IPS-18a (cell line): Measurements from ENCODE around the gene TMA7B.
A peak's percentile ranks its signal among the peaks of the same experiment; 100 is the strongest.
"Not testable (repeated sequence)": the region's sequence is repeated elsewhere in the genome, so short reads cannot be mapped to it uniquely, and the experiment has no call there.

ENCODE experiments used
- H3K27ac ChIP-seq: one replicate; pipeline ENCODE4 v1.5.1; 2013; ENCODE audit warnings: low read length
- H3K27me3 ChIP-seq: one replicate; pipeline ENCODE4 v1.6.1; 2013; ENCODE audit warnings: mild to moderate bottlenecking, low read length; ENCODE audit not compliant: control insufficient read depth, insufficient read depth
- H3K36me3 ChIP-seq: one replicate; pipeline ENCODE4 v1.6.1; 2013; ENCODE audit warnings: low read depth, low read length; ENCODE audit not compliant: control insufficient read depth
- H3K4me1 ChIP-seq: one replicate; pipeline ENCODE4 v1.6.1; 2013; ENCODE audit warnings: low read depth, low read length; ENCODE audit not compliant: control insufficient read depth
- H3K4me3 ChIP-seq: one replicate; pipeline ENCODE4 v1.5.1; 2013; ENCODE audit warnings: low read length
- H3K9ac ChIP-seq: one replicate; pipeline ENCODE4 v1.6.1; 2013; ENCODE audit warnings: mild to moderate bottlenecking, low read length, moderate library complexity
- H3K9me3 ChIP-seq: one replicate; pipeline ENCODE4 v1.6.1; 2013; ENCODE audit warnings: low read depth, low read length; ENCODE audit not compliant: control insufficient read depth

Gene TMA7B

DNA sequence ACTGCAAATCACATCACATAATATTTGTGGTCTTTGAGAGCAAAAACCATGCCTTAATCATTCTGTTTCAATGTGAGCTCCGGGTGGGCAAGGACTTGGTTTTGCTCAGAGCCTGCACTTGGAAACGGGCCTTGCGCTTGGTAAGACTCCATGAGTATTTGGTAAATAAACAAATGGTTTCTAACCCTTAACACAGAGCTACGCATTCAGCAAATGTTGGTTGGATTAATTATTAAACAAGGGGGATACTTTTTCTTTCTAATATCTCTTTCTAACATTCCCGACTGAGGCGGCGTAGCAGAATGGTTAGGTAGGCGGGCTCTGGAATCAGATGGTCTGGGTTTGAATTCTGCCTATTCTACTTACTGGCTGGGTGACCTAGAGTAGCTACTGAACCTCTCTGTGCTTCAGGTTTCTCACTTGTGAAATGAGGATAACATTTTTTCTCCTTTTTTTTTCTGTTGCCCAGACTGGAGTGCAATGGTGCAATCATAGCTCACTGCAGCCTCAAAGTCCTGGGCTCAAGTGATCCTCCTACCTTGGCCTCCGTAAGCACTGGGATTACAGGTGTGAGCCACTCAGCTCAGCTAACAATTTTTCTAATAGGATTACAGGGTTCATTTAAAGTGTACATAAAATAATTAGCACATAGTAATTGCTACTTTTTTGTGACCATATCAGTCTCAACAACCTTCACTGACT is 31.1 kb downstream of the TMA7B start:
- Histone ChIP-seq H3K36me3 (no peaks in the 10 kb centered on the region), H3K4me3 (no peak overlapping the region), H3K27me3 (peaks cover 37% of the 10 kb centered on the region), H3K9ac (no peak overlapping the region), H3K27ac (no peak overlapping the region), H3K4me1 (peaks cover 8% of the 10 kb centered on the region), H3K9me3 (no peaks in the 10 kb centered on the region)

DNA sequence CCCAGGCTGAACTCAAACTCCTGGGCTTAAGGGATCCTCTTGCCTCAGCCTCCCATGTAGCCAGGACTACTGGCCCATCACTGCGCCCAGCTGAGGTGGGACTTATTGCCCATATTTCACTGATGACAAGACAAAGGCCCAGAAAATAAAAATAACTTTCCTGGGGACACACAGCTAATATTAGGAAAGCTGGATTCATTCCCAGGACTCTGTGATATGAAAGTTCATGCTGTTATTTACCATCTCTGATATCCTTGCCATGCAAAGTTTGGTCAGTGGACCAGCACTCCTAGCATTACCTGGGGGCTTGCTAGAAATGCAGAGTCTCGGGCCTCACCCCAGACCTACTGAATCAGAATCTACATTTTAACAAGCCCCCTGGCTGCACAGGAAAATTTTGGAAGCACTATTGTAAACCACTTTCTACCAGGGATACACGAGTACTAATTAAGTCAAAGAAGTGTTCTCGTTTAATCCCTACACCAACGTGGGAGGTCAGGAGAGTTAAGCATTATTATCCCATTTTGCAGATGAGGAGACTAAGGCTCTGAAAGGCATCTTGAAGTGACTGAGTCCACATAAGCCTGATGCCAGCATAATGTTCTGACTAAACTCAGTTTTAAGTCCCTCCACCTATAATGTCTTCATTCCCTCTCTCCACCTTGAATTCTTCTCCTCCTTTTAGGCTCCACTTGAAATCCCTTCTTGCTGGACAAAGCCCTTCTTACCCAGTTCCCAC is 32.1 kb downstream of the TMA7B start:
- H3K9me3 ChIP-seq: no peaks in the 10 kb centered on the region
- H3K36me3 ChIP-seq: no peaks in the 10 kb centered on the region
- no peak overlapping the region for H3K27ac ChIP-seq
- peaks cover 44% of the 10 kb centered on the region for H3K27me3 ChIP-seq
- no peak overlapping the region for H3K9ac ChIP-seq
- peaks cover 18% of the 10 kb centered on the region for H3K4me1 ChIP-seq
- H3K4me3 ChIP-seq: no peak overlapping the region

DNA sequence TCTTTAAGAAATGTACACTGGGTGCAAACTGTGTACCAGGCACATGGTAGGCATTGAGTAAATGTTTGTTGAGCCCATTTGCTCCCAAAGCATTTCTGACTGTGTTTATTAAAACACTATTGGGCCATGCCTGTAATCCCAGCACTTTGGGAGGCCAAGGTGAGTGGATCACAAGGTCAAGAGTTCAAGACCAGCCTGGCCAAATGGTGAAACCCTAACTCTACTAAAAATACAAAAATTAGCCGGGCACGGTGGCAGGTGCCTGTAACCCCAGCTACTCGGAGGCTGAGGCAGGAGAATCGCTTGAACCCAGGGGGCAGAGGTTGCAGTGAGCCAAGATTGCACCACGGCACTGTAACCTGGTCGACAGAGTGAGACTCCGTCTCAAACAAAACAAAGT is 32.7 kb downstream of the TMA7B start:
- not testable (repeated sequence) for H3K4me3 ChIP-seq, H3K9ac ChIP-seq, H3K9me3 ChIP-seq, H3K36me3 ChIP-seq, H3K27ac ChIP-seq
- peaks cover 45% of the 10 kb centered on the region for H3K27me3 ChIP-seq
- H3K4me1 ChIP-seq: peaks cover 24% of the 10 kb centered on the region

DNA sequence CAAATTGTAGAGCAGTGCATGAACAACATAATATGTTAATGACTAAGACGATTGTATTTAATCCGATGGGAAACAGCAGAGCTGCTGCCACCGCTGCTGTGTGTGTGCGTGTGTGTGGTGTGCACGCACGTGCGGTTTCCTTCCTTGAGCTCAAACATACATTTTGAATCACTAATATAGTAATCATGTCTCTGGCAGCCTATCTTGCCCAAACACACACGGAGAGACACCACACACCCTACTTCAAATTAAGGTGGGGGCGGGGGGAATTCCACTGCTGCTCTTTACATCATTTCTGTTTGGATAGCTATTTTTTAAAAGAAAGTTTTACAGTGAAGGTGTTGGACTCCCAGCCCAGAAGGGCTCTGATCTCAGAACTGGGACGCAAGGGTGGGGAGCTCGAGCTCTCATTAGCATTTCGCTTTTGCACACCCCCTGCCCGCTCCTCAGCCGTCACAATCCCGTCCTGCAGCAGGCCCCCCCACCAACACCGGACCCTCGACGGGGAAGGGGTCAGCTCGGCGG is 33.9 kb downstream of the TMA7B start:
- no peak overlapping the region for H3K27ac ChIP-seq
- H3K9ac ChIP-seq: no peak overlapping the region

DNA sequence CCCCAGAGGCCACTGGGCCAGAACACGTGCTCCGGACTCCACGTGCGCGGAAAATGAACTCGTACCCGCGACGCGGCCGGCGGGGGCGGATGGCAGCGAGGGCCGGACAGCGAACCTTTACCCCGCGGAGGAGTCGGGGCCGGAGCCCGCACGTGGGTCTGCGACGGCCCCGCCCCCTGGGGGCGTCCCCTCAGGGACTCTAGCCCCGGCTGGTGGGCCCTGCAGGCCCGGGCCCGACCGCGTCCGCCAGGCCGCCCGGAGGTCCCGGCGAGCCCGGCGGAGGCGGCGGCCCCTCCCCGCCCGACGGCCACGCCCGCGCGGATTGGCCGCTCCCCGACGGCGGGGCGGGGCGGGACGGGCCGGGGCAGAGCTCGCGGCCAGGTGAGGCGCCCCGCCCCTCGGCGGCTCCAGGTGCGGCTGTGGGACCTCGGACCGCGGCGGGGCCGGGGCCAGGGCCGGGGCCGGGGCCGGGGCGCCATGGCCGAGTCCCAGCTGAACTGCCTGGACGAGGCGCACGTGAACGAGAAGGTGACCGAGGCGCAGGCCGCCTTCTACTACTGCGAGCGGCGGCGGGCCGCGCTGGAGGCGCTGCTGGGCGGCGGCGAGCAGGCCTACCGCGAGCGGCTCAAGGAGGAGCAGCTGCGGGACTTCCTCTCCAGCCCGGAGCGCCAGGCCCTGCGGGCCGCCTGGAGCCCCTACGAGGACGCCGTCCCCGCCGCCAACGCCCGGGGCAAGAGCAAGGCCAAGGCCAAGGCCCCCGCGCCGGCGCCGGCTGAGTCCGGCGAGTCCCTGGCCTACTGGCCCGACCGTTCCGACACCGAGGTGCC is 34.6 kb downstream of the TMA7B start, which contains the start of gene FAM83F:
Gene FAM83F, plus strand, starts transcription at position 389 of the 827 bp plus-strand sequence. Its CDS starts 89 bp downstream, at position 478.
- H3K9ac ChIP-seq: peak within 1 kb of the TSS; percentile 69

More for the DNA sequence above, 33.9 kb downstream of the TMA7B start:
- H3K36me3 ChIP-seq: no peaks in the 10 kb centered on the region
- no peaks in the 10 kb centered on the region for H3K9me3 ChIP-seq
- H3K4me3 ChIP-seq: no peak overlapping the region
- peaks cover 35% of the 10 kb centered on the region for H3K4me1 ChIP-seq
- H3K27me3 ChIP-seq: peaks cover 45% of the 10 kb centered on the region

DNA sequence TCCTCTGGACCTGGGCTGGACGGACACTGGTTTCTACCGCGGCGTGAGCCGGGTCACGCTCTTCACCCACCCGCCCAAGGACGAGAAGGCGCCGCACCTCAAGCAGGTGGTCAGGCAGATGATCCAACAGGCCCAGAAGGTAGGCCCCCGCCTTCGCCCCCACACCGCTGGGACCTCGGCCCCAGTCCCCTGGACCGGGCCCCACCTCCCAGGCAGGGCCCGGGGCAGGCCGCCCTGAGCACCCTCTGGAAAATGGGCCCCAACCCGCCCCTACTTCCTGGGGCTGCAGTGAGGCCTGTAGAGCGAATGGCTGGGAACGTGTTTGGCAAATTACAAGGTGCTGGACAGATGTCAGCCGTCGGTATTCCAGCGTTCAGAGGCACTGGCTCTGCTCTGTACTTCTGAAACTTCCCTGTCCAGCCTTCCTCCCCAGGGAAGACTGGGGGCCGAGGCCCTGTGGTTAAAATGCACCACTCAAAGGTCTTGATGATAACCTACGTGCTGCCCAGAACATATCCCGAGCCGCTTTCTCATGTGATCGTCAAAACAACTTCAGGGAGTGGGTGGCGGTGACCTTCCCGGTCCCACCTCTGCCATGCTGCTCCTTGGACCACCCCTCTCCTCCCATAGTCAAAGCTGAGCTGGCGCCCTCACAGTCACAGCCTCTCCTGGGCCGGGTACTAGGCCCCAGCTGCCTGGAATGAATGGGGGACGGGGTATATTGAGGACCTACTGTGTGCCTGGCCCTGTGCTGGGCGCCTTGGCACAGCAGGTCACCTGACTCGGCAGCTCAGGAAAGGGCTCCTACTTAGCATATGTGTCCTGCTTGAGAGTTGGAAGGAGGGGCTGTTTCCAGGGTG is 35.4 kb downstream of the TMA7B start:
- Histone ChIP-seq H3K9me3 (no peaks in the 10 kb centered on the region), H3K4me1 (peaks cover 45% of the 10 kb centered on the region), H3K4me3 (peak overlapping the region; percentile 62), H3K27ac (no peak overlapping the region), H3K36me3 (no peaks in the 10 kb centered on the region), H3K27me3 (peaks cover 45% of the 10 kb centered on the region), H3K9ac (peak overlapping the region; percentile 69)

More for the DNA sequence above, 34.6 kb downstream of the TMA7B start, which contains the start of gene FAM83F:
- Histone ChIP-seq H3K27me3 (peaks cover 45% of the 10 kb centered on the region), H3K9me3 (no peaks in the 10 kb centered on the region), H3K4me3 (peak within 1 kb of the TSS; percentile 62), H3K4me1 (peaks cover 42% of the 10 kb centered on the region), H3K27ac (no peak within 1 kb of the TSS), H3K36me3 (no peaks in the 10 kb centered on the region)

DNA sequence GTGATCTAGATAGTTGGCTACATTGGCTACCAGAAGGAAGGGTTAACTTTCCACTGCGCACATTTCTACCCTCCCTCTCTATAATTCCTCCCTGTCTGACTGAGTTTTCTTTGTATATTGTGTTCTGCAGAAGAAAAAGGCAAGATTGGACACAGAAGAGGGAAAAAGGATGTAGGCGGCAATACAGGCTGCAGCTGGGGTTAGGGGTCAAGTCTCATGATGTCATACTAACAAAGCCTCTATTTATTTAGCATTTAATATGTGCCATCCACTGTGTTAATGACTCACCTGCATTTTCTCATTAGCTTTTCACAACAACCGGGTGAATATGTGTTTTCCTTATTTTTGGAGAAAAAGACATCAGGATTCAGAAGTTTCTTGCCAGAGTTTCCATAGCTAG is 36.5 kb downstream of the TMA7B start:
- H3K27me3 ChIP-seq: peaks cover 45% of the 10 kb centered on the region
- H3K27ac ChIP-seq: no peak overlapping the region
- H3K4me3 ChIP-seq: peak overlapping the region; percentile 62
- H3K36me3 ChIP-seq: no peaks in the 10 kb centered on the region
- no peak overlapping the region for H3K9ac ChIP-seq
- peaks cover 55% of the 10 kb centered on the region for H3K4me1 ChIP-seq
- H3K9me3 ChIP-seq: no peaks in the 10 kb centered on the region

DNA sequence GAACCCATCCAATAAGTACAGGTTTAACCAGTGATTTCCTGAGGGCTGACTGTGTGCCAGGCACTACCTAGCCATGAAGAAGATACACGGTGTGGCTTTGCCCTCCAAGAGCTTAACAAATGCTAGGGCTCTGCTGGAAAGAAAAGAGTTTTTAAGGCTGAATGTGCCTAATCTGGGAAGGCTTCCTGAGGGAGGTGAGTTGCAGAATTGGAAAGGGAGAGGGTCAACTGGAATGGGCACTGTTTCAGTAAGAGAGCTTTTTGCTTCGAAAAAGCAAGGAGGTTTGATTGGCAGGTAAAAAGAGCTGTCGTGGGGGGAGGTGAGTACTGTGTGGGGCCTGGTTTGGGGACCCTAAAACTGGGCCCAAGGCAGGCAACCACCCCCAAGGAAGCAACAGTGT is 37.2 kb downstream of the TMA7B start:
- Histone ChIP-seq H3K36me3 (no peaks in the 10 kb centered on the region), H3K9me3 (no peaks in the 10 kb centered on the region), H3K27me3 (peaks cover 43% of the 10 kb centered on the region), H3K4me3 (peak overlapping the region; percentile 48), H3K9ac (peak overlapping the region; percentile 60), H3K4me1 (peaks cover 61% of the 10 kb centered on the region), H3K27ac (peak overlapping the region; percentile 60)

DNA sequence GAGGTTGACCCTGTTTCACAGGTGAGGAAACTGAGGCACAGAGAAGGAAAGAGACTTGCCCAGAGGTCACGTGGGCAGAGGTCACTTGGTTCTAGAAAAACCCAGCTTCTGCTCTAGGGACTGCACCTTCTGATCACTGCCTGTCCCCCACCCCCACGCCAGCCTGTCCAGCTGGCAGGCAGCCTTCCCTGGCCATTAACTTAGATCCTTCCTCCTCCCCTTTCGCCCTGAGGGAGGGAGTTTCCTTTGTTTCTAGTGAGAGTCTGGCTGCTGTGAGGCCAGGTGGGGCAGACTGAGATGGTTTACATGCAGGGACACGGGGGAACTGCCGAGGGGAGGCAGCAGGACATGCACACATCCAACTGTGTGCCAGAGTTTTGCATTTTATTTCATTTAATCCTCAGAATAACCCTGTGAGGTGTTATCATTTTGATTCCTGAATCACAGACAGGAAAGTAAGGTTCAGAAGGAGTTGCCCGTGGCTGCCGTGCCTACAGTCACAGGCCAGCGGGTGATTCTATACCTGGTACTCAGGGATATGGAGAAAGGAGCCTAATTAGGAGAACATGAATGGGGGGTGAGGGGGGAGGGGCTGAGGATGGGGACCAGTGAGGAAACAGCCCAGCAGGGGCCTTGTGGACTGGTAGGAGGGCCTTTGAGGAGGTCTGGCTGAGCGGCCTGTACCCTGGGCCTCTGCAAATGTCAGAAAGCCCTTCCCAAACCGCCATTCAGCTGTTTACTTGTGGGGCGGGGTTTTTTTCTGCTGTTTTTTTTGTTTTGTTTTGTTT is 37.9 kb downstream of the TMA7B start:
- Histone ChIP-seq H3K27ac (peak overlapping the region; percentile 60), H3K9ac (peak overlapping the region; percentile 60), H3K4me3 (peak overlapping the region; percentile 48), H3K27me3 (peaks cover 36% of the 10 kb centered on the region), H3K9me3 (no peaks in the 10 kb centered on the region), H3K36me3 (no peaks in the 10 kb centered on the region), H3K4me1 (peaks cover 63% of the 10 kb centered on the region)

DNA sequence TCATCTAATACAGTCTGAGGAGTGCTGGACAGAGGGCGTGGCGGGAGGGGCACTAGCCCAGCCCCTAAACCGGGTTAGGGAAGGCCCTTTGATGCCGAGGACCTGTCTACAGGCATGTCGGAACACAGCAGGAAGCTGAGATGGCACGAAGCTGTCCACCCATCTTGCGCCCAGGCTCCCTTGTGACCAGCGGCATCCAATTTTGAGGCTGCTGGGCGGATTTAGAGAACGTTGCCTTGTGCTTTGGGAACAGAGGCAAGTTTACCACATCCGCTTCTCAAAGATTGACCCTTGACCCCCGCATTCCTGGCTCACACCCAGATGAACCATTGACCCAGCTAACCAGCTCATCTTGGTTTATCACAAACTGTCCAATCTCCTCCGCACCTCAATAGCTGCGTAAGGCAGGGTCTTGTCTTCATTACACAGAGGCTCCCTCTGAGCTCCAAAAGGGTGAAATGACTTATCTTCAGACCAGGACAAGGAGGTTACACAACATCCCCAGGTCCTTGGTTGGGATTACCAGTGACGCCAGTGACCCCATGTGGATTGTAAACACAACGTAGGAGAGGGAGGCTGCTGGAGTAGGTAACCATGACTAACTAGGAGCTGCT is 39.1 kb downstream of the TMA7B start:
- H3K4me1 ChIP-seq: peaks cover 63% of the 10 kb centered on the region
- H3K27ac ChIP-seq: no peak overlapping the region
- peaks cover 25% of the 10 kb centered on the region for H3K27me3 ChIP-seq
- H3K36me3 ChIP-seq: no peaks in the 10 kb centered on the region
- no peak overlapping the region for H3K9ac ChIP-seq
- H3K4me3 ChIP-seq: no peak overlapping the region
- H3K9me3 ChIP-seq: no peaks in the 10 kb centered on the region
